Esophagus squamous epithelium (tissue), 5 donors: ENCODE measurements around the gene FHL5. TPM values are rescaled to one million over a fixed set of nuclear protein-coding genes. Genes with fewer than 3 reads are reported as not detected.

ENCODE experiments used
- DNase-seq: peaks from one replicate; lab custom pipeline; 2025; lab: John Stamatoyannopoulos, UW
- H3K27ac ChIP-seq, 4 donors: fragments of 200-600 bp; sonication (generic); one replicate each; pipeline ENCODE4 v1.5.1; 2016 to 2019; ENCODE audit warnings: mild to moderate bottlenecking in 1 of 4
- H3K27me3 ChIP-seq, 4 donors: fragments of 200-600 bp; sonication (generic); 1 replicate in 3 of 4; 2 replicates in 1 of 4; pipeline versions ENCODE4 v1.5.1 to v1.6.0; 2017 to 2021; ENCODE audit warnings: antibody characterized with exemption in 1 of 4
- H3K36me3 ChIP-seq, 3 donors: fragments of 200-600 bp; sonication (generic); one replicate each; pipeline ENCODE4 v1.5.1; 2016 to 2019
- H3K4me1 ChIP-seq, 3 donors: fragments of 200-600 bp; sonication (generic); one replicate each; pipeline ENCODE4 v1.5.1; 2017 to 2019
- H3K4me3 ChIP-seq, 4 donors: fragments of 200-600 bp; sonication (generic); 1 replicate in 3 of 4; 2 replicates in 1 of 4; pipeline ENCODE4 v1.5.1; 2016 to 2019; ENCODE audit warnings: mild to moderate bottlenecking in 2 of 4, moderate library complexity in 1 of 4
- H3K9me3 ChIP-seq, 3 donors: fragments of 200-600 bp; sonication (generic); one replicate each; pipeline ENCODE4 v1.5.1; 2016 to 2019
- CTCF ChIP-seq, 6 experiments: fragments of 450-650 bp in 4 of 6; fragments of 200-600 bp in 2 of 6; sonication (generic) in 2 of 6; IDR thresholded peaks; one replicate each; pipeline ENCODE4 v1.5.1; 2016 to 2019; ENCODE audit warnings: antibody characterized with exemption in 6 of 6, mild to moderate bottlenecking in 4 of 6, moderate library complexity in 4 of 6
- POLR2A ChIP-seq, 4 donors: fragments of 450-650 bp; IDR thresholded peaks; one replicate each; pipeline ENCODE4 v1.6.1; 2017; ENCODE audit warnings: antibody characterized with exemption in 4 of 4, mild to moderate bottlenecking in 4 of 4, moderate library complexity in 3 of 4
- WGBS, 2 donors: methylation state at CpG; one replicate each; pipeline ENCODE4 v1.1.5; 2018; 5-methylcytosine and 5-hydroxymethylcytosine counted together
- intact Hi-C: fragments of 100-400 bp; cut with DNase I; formaldehyde crosslinking; loops from one replicate; pipeline ENCODE4 v1.15.0; 2022
- total RNA-seq, 4 donors: library from RNA; depleted of rRNA; stranded (reverse); fragments of >200 nt; gene quantifications; one replicate each; pipeline ENCODE4 v1.1.0, GENCODE V29; 2016
- donor health status: DM: yes; HTN: yes; CAD: no.

The FHL5 gene
- total RNA-seq, 4 donors from 2014 or later: 0.83 to 15.2 (median 7.3) TPM

- DNase-seq: no peak
- Histone ChIP-seq H3K27ac (no peak overlapping the region), H3K4me1 (no peaks in the 10 kb centered on the region), H3K36me3 (no peaks in the 10 kb centered on the region), H3K9me3 (no peaks in the 10 kb centered on the region), H3K4me3 (no peak overlapping the region), H3K27me3 (peaks cover 0 to 4% (median 0%) of the 10 kb centered on the region in 4 donors)
- intact Hi-C loops: no loop called here
- 77 to 80% methylated on average over 2 of the region's 2 CpGs for WGBS, 2 donors
- TF ChIP-seq POLR2A (IDR thresholded peaks at IDR 0.05) (no peak), CTCF (IDR thresholded peaks at IDR 0.05) (no peak)
These were observed 50.5 kb downstream of the FHL5 start for GRCh38 chr6:96613291-96613999.

GRCh38 chr6:96620851-96621250 is 57.9 kb downstream of the FHL5 start:
- Histone ChIP-seq H3K36me3 (no peaks in the 10 kb centered on the region), H3K27me3 (no peaks in the 10 kb centered on the region), H3K4me3 (no peak overlapping the region), H3K9me3 (no peaks in the 10 kb centered on the region), H3K27ac (no peak overlapping the region), H3K4me1 (no peaks in the 10 kb centered on the region)
- WGBS, 2 donors: 61 to 68% methylated on average over 6 of the region's 6 CpGs
- DNase-seq: no peak
- no peak for TF ChIP-seq POLR2A (IDR thresholded peaks at IDR 0.05)
- TF ChIP-seq CTCF (IDR thresholded peaks at IDR 0.05): no peak
- intact Hi-C loops: loop anchor here (10.0 kb wide), 1 partner anchor 444 kb away; no protein-coding TSS in a partner anchor

GRCh38 chr6:96621983-96622382 is 59.1 kb downstream of the FHL5 start:
- H3K4me3 ChIP-seq: no peak overlapping the region
- H3K27ac ChIP-seq: no peak overlapping the region
- H3K27me3 ChIP-seq: no peaks in the 10 kb centered on the region
- DNase-seq: no peak
- intact Hi-C loops: loop anchor here (10.0 kb wide), 1 partner anchor 443 kb away; no protein-coding TSS in a partner anchor
- whole genome bisulfite sequencing, 2 donors: 49 to 63% methylated on average over 2 of the region's 2 CpGs
- H3K9me3 ChIP-seq: no peaks in the 10 kb centered on the region
- no peaks in the 10 kb centered on the region for H3K4me1 ChIP-seq
- H3K36me3 ChIP-seq: no peaks in the 10 kb centered on the region
- TF ChIP-seq CTCF (IDR thresholded peaks at IDR 0.05) (no peak), POLR2A (IDR thresholded peaks at IDR 0.05) (no peak)

GRCh38 chr6:96624957-96625356 is 62.0 kb downstream of the FHL5 start:
- Histone ChIP-seq H3K9me3 (no peaks in the 10 kb centered on the region), H3K27me3 (no peaks in the 10 kb centered on the region), H3K4me1 (no peaks in the 10 kb centered on the region), H3K27ac (no peak overlapping the region), H3K36me3 (no peaks in the 10 kb centered on the region), H3K4me3 (no peak overlapping the region)
- no peak for DNase-seq
- TF ChIP-seq CTCF (IDR thresholded peaks at IDR 0.05): no peak
- intact Hi-C loops: loop anchor here (10.0 kb wide), 1 partner anchor 440 kb away; no protein-coding TSS in a partner anchor
- WGBS, 2 donors: 58 to 71% methylated on average over 3 of the region's 3 CpGs

GRCh38 chr6:96626759-96627364 is 63.9 kb downstream of the FHL5 start:
- no peak for DNase-seq
- H3K27ac ChIP-seq: no peak overlapping the region
- no peaks in the 10 kb centered on the region for H3K27me3 ChIP-seq
- TF ChIP-seq CTCF (IDR thresholded peaks at IDR 0.05) (peak in 5 of 6 experiments; percentile 13 to 42 (median 21)), POLR2A (IDR thresholded peaks at IDR 0.05) (no peak)
- 2 to 5% methylated on average over 2 of the region's 2 CpGs for WGBS, 2 donors
- H3K4me3 ChIP-seq: no peak overlapping the region
- H3K36me3 ChIP-seq: no peaks in the 10 kb centered on the region
- H3K9me3 ChIP-seq: no peaks in the 10 kb centered on the region
- H3K4me1 ChIP-seq: no peaks in the 10 kb centered on the region
- intact Hi-C loops: loop anchor here (10.0 kb wide), 1 partner anchor 438 kb away; no protein-coding TSS in a partner anchor
